ENCODE results near the gene GRIP1. TPM values are rescaled to one million over a fixed set of nuclear protein-coding genes. Genes with fewer than 3 reads are reported as not detected.

Gene GRIP1
- total and polyA plus RNA-seq, 2 of the 4 experiments (the other 2 are of a cell fraction) = under 0.01 to 0.07 TPM

DNA sequence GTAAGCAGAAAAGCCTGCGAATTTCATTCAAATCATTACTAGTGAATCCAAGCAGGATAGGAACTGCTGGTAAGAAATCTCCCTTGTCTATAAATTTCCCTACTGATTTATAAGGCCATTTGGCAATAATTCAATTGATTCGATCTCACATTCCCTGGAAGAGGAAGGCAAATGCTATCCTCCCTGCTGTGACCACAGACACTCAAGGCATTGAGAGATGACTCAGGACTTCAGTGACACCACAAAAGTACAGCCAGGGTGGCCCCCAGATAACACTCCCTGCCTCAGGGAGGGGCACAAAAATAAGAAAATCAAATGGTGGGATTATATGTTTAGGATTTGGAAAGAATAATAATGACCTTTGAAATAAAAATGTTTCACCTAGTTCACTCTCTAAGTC is 162.7 kb downstream of the GRIP1 start:
- TF ChIP-seq POLR2A (IDR thresholded peaks at IDR 0.05; ENCODE audit: low read depth, low read length) (no peak), FOS (IDR thresholded peaks at IDR 0.05; ENCODE audit: low read depth, low read length) (no peak), RCOR1 (IDR thresholded peaks at IDR 0.05; ENCODE audit: insufficient replicate concordance, low read length) (no peak), RFX5 (IDR thresholded peaks at IDR 0.05; ENCODE audit: low read depth, low read length) (no peak), BHLHE40 (IDR thresholded peaks at IDR 0.05; ENCODE audit: low read depth, low read length) (no peak), CHD1 (IDR thresholded peaks at IDR 0.05; ENCODE audit: low read depth, low read length) (no peak)
- no peak for ATAC-seq (ENCODE audit: low read depth)
- Histone ChIP-seq H4K5ac (ENCODE audit: low read depth, low read length) (no peak overlapping the region), H2AFZ (replicated peaks; ENCODE audit: low read length, poor library complexity) (no peak overlapping the region), H3K9ac (ENCODE audit: low read depth, low read length) (no peak overlapping the region), H2BK120ac (ENCODE audit: low read depth, low read length) (no peak overlapping the region), H3K4me3 (ENCODE audit: insufficient read depth, low read depth, low read length) (no peak overlapping the region), H3K9me3 (ENCODE audit: control insufficient read depth, insufficient read depth, low read length) (no peaks in the 10 kb centered on the region), H3K4me1 (ENCODE audit: control insufficient read depth, insufficient read depth, low read length) (no peaks in the 10 kb centered on the region), H3K4ac (ENCODE audit: low read depth, low read length) (no peak overlapping the region), H4K8ac (ENCODE audit: low read depth in 2 of 2, low read length in 2 of 2) (no peak overlapping the region), H2AK5ac (ENCODE audit: low read depth, low read length) (no peak overlapping the region), H3K18ac (ENCODE audit: low read depth, low read length) (no peak overlapping the region), H3K14ac (replicated peaks; ENCODE audit: low read depth, low read length) (no peak overlapping the region), H3K9me1 (ENCODE audit: insufficient read depth, low read length) (no peaks in the 10 kb centered on the region), H4K20me1 (ENCODE audit: insufficient read depth, low read length) (no peaks in the 10 kb centered on the region), H3K4me2 (ENCODE audit: low read depth, low read length) (no peak overlapping the region), H3K79me1 (ENCODE audit: low read depth in 1 of 2, low read length in 2 of 2) (no peaks in the 10 kb centered on the region), H3K56ac (ENCODE audit: extremely low read depth, insufficient read depth, low read length) (no peak overlapping the region), H4K91ac (ENCODE audit: insufficient read depth, low read depth, low read length) (no peak overlapping the region), H2BK20ac (ENCODE audit: low read depth, low read length) (no peak overlapping the region), H3K27ac (ENCODE audit: insufficient read depth, low read length) (no peak overlapping the region), H3K27me3 (ENCODE audit: control insufficient read depth, insufficient read depth, low read length) (no peaks in the 10 kb centered on the region), H3K36me3 (ENCODE audit: control insufficient read depth, insufficient read depth, low read length) (no peaks in the 10 kb centered on the region), H2AK9ac (replicated peaks; ENCODE audit: low read depth, low read length, poor library complexity) (no peak overlapping the region), H2BK15ac (ENCODE audit: low read depth, low read length) (no peak overlapping the region), H2BK5ac (ENCODE audit: low read depth, low read length, poor library complexity, severe bottlenecking) (no peak overlapping the region), H3K23ac (ENCODE audit: low read depth, low read length) (no peak overlapping the region)
- no TSS peak for BruUV-seq (replicated peaks)
- 0% methylated on average over 1 of the region's 2 CpGs; no CpG with 5 or more reads in 1 of the 2 experiments for WGBS, 2 experiments (ENCODE audit: extremely low coverage in 2 of 2, insufficient read length in 1 of 2)
- POLR2A ChIA-PET (ENCODE audit: unreplicated experiment) = no interaction called here
- intact Hi-C loops (cut with micrococcal nuclease) = no loop called here
- DNase-seq = no peak
- CTCF ChIA-PET = no interaction called here
- dilution Hi-C loops (cut with HindIII; ENCODE audit: low sequenced_read_pairs, unreplicated experiment) = no loop called here
- in situ Hi-C loops (cut with MboI; ENCODE audit: low sequenced_read_pairs) = no loop called here
